Progenitor cell of endocrine pancreas (in vitro differentiated cells): Measurements from ENCODE around the gene SCRN1. TPM values are rescaled to one million over a fixed set of nuclear protein-coding genes. Genes with fewer than 3 reads are reported as not detected.
A peak's percentile ranks its signal among the peaks of the same experiment; 100 is the strongest.

ENCODE experiments used
- DNase-seq: peaks from one replicate; pipeline ENCODE4 v3.0.0; 2021; ENCODE audit warnings: low spot score; ENCODE audit not compliant: unreplicated experiment
- H3K27ac Mint-ChIP-seq: 2 replicates; pipeline ENCODE4 v1.8.0; 2021; ENCODE audit warnings: mild to moderate bottlenecking, moderate library complexity, mixed read lengths
- H3K27me3 Mint-ChIP-seq: 2 replicates; pipeline ENCODE4 v1.8.0; 2021; ENCODE audit warnings: mixed read lengths
- H3K36me3 Mint-ChIP-seq: 2 replicates; pipeline ENCODE4 v1.8.0; 2022; ENCODE audit warnings: mixed read lengths; ENCODE audit not compliant: insufficient read depth
- H3K4me1 Mint-ChIP-seq: 2 replicates; pipeline ENCODE4 v1.8.0; 2021; ENCODE audit warnings: low read depth, mixed read lengths
- H3K4me3 Mint-ChIP-seq: 2 replicates; pipeline ENCODE4 v1.8.0; 2021; ENCODE audit warnings: low read depth, mild to moderate bottlenecking, moderate library complexity, mixed read lengths
- H3K9me3 Mint-ChIP-seq: 2 replicates; pipeline ENCODE4 v1.8.0; 2021; ENCODE audit warnings: low read depth, mixed read lengths
- total RNA-seq: library from RNA; stranded (reverse); gene quantifications from 2 replicates; pipeline ENCODE4 v1.2.1, GENCODE V29; 2021
- TF ChIP-seq, protein P1 (sequence below): fragments of 200-600 bp; sonication (generic); IDR thresholded peaks from one replicate; pipeline ENCODE4 v1.5.0; 2021; ENCODE audit warnings: antibody characterized with exemption, mild to moderate bottlenecking; ENCODE audit not compliant: unreplicated experiment

The SCRN1 gene
- total RNA-seq, 1 donor from 2014 or later, result 53.4 TPM

DNA sequence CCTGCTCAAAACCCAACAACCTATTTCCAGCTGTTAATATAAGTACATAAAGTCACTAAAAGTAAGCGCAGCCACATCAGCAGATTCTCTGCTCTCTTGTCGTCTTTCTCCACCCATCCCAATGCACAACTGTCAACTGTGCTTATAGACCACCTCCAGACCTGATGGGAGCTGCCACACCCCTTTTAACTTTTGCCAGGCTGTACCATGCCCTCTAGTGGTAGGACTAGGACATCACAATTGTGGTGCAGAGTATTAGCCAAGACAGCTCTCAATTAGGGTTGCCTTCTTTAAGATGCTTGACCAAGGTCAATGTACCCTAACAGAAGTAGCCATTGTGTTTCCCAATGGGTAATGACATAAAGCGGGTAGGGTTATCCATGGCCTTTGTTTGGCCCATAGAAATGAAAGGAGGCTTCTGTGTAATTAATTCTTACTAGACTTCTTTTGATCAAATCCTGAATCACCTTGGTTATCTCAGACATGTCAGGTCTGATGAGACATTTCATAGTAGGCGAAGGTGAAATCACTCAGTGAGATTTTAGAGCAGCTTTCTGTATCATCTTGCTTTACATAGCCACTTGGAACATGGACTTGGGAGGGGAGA lies 68.1 kb downstream of the SCRN1 start:
- Mint-ChIP-seq H3K9me3 (no peaks in the 10 kb centered on the region), H3K27ac (no peak overlapping the region), H3K36me3 (peaks cover 8% of the 10 kb centered on the region), H3K4me1 (no peaks in the 10 kb centered on the region), H3K27me3 (no peaks in the 10 kb centered on the region), H3K4me3 (no peak overlapping the region)
- DNase-seq, result peak; percentile 39
- TF ChIP-seq, protein P1, sequence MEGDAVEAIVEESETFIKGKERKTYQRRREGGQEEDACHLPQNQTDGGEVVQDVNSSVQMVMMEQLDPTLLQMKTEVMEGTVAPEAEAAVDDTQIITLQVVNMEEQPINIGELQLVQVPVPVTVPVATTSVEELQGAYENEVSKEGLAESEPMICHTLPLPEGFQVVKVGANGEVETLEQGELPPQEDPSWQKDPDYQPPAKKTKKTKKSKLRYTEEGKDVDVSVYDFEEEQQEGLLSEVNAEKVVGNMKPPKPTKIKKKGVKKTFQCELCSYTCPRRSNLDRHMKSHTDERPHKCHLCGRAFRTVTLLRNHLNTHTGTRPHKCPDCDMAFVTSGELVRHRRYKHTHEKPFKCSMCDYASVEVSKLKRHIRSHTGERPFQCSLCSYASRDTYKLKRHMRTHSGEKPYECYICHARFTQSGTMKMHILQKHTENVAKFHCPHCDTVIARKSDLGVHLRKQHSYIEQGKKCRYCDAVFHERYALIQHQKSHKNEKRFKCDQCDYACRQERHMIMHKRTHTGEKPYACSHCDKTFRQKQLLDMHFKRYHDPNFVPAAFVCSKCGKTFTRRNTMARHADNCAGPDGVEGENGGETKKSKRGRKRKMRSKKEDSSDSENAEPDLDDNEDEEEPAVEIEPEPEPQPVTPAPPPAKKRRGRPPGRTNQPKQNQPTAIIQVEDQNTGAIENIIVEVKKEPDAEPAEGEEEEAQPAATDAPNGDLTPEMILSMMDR, result peak; percentile 84

DNA sequence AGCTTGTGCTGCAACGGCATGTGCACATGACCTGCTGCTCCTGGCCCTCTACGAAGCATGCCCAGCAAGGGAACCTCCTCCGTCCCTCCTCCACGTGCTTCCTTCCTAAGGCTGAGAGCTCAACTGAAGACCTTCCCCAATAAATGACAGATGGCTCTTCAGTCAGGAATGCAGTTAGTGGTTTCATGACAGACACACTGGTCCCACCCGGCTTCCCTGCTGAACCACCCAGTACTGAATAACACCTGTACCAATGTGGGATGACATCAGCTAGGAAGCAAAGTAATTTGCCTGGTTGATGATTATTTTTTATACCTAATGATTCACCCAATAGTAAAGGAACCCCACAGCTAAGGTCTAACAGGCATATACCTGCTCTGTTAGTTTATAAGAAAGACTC lies 69.1 kb downstream of the SCRN1 start:
- Mint-ChIP-seq H3K27ac (no peak overlapping the region), H3K9me3 (no peaks in the 10 kb centered on the region), H3K4me1 (no peaks in the 10 kb centered on the region), H3K36me3 (peaks cover 8% of the 10 kb centered on the region), H3K4me3 (no peak overlapping the region), H3K27me3 (no peaks in the 10 kb centered on the region)
- DNase-seq, result no peak
- TF ChIP-seq, protein P1, result no peak

DNA sequence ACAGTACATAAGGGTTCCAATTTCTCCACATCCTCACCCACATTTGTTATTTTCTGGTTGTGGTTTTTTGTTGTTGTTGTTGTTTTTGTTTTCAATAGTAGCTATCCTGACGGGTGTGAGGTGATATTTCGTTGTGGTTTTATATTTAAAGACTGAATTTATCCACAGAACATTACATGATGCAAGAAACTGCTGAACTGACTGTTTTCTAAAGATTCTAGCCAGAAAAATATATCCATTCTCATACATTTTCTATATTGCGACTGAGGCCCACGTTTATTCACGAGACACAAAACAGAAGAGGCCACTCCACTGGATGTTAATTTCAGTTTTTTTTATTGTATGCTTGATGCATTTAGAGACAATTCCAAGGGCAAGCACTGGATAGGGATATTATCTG lies 69.8 kb downstream of the SCRN1 start:
- Mint-ChIP-seq H3K9me3 (no peaks in the 10 kb centered on the region), H3K27ac (no peak overlapping the region), H3K4me3 (no peak overlapping the region), H3K4me1 (no peaks in the 10 kb centered on the region), H3K27me3 (no peaks in the 10 kb centered on the region), H3K36me3 (peaks cover 3% of the 10 kb centered on the region)
- DNase-seq, result no peak
- TF ChIP-seq, protein P1, result no peak

DNA sequence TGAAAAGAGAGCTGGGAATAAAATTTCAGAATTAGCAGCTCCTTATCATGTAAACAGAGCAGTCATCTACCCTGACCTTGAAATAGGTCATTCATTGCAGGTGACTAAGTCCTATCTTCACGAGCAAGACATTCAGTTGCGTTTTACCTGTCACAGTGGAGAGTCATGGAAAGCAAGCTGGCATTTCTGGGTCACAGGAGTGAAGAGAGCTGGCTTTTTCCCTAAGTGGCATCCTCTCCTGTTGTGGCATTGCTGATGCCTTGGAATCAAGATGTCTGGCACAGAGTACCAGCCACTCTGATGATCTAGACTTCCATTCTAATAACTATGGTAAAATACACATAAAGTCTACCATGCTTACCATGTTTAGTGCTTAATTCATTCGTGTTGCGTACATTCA lies 70.8 kb downstream of the SCRN1 start:
- H3K36me3 Mint-ChIP-seq, result peaks cover 2% of the 10 kb centered on the region
- H3K9me3 Mint-ChIP-seq, result no peaks in the 10 kb centered on the region
- no peak overlapping the region for H3K4me3 Mint-ChIP-seq
- TF ChIP-seq, protein P1, result no peak
- H3K27me3 Mint-ChIP-seq, result no peaks in the 10 kb centered on the region
- no peaks in the 10 kb centered on the region for H3K4me1 Mint-ChIP-seq
- H3K27ac Mint-ChIP-seq, result no peak overlapping the region
- DNase-seq, result no peak

DNA sequence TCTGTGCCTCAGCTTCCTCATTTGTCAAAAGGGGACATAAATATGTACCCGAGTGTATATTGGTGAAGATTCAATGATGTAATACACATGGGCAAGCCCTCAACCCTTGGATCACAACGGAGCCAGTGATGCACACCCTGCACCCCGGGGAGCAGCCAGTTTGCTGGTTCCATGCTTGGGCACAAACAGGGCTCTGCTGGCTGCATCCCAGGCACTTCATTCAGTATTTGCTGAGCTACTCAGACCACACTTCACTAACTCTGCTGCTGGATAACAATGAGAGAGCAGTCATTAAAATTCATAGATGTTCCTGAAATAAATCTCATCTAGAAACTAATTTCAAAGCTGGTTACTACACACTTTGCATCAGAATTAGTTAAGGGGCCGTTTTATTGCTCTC lies 72.0 kb downstream of the SCRN1 start:
- H3K9me3 Mint-ChIP-seq, result no peaks in the 10 kb centered on the region
- no peaks in the 10 kb centered on the region for H3K4me1 Mint-ChIP-seq
- TF ChIP-seq, protein P1, result no peak
- no peaks in the 10 kb centered on the region for H3K27me3 Mint-ChIP-seq
- H3K4me3 Mint-ChIP-seq, result no peak overlapping the region
- no peak for DNase-seq
- H3K27ac Mint-ChIP-seq, result no peak overlapping the region
- H3K36me3 Mint-ChIP-seq, result peaks cover 2% of the 10 kb centered on the region
